Adrenal gland (tissue), 12 donors: ENCODE results near the gene BARHL1. TPM values are rescaled to one million over a fixed set of nuclear protein-coding genes. Genes with fewer than 3 reads are reported as not detected.

Experiments used
- DNase-seq, 7 donors: peaks; one replicate each; pipeline ENCODE4 v3.0.0-alpha.2; 2019 to 2020
- H3K27ac ChIP-seq, 5 donors: fragments of 200-600 bp; sonication (generic) in 4 of 5; 1 replicate in 3 of 5; 2 replicates in 2 of 5; pipeline versions ENCODE4 v1.5.1 to v1.8.0; 2016 to 2020; ENCODE audit warnings: mild to moderate bottlenecking in 1 of 5
- H3K27me3 ChIP-seq: fragments of 200-600 bp; 2 replicates; pipeline ENCODE4 v1.8.0; 2021
- H3K36me3 ChIP-seq, 2 donors: fragments of 200-600 bp; replicated peaks in 1 of 2; 1 replicate in 1 of 2; 2 replicates in 1 of 2; pipeline versions ENCODE4 v1.5.1 to v1.8.0; 2018 to 2022
- H3K4me1 ChIP-seq, 2 donors: fragments of 200-600 bp; replicated peaks in 1 of 2; 1 replicate in 1 of 2; 2 replicates in 1 of 2; pipeline versions ENCODE4 v1.5.1 to v1.8.0; 2018 to 2021
- H3K4me3 ChIP-seq, 4 donors: fragments of 200-600 bp; sonication (generic) in 3 of 4; one replicate each; pipeline ENCODE4 v1.5.1; 2016 to 2018
- H3K9me3 ChIP-seq, 3 donors: fragments of 200-600 bp; sonication (generic) in 1 of 3; replicated peaks in 1 of 3; 1 replicate in 2 of 3; 2 replicates in 1 of 3; pipeline versions ENCODE4 v1.5.1 to v1.8.0; 2016 to 2021
- CTCF ChIP-seq, 6 experiments: fragments of 450-650 bp in 4 of 6; fragments of 200-600 bp in 2 of 6; sonication (generic) in 1 of 6; IDR thresholded peaks; 1 replicate in 5 of 6; 2 replicates in 1 of 6; pipeline versions ENCODE4 v1.5.1 to v1.8.0; 2016 to 2021; ENCODE audit warnings: antibody characterized with exemption in 6 of 6, mild to moderate bottlenecking in 2 of 6, moderate library complexity in 1 of 6
- POLR2A ChIP-seq, 2 donors: fragments of 450-650 bp; IDR thresholded peaks; one replicate each; pipeline ENCODE4 v1.6.1; 2017; ENCODE audit warnings: antibody characterized with exemption in 2 of 2, mild to moderate bottlenecking in 2 of 2, moderate library complexity in 1 of 2
- WGBS, 4 donors: extraction: QIAGEN DNeasy Blood & Tissue Kit in 2 of 4; methylation state at CpG; one replicate each; pipeline versions ENCODE4 v1.1.5 to v1.1.7; 2013 to 2017; 5-methylcytosine and 5-hydroxymethylcytosine counted together
- intact Hi-C, 2 donors: fragments of 100-400 bp; cut with DNase I; formaldehyde crosslinking; loops; one replicate each; pipeline versions ENCODE4 v1.14.1 to v1.15.0; 2022 to 2023
- polyA plus RNA-seq, 3 donors: library from polyadenylated mRNA; stranded (reverse); fragments of 200-250 nt in 2 of 3; fragments of 350-450 nt in 1 of 3; fragmentation: Illumina TruSeq in 1 of 3; extraction: RNeasy Lipid Tissue Mini Kit (QIAGEN cat#74804) in 1 of 3; gene quantifications; one replicate each; pipeline ENCODE4 v1.2.3, GENCODE V29; 2013 to 2014
- total RNA-seq, 9 donors: library from RNA; depleted of rRNA in 4 of 9; stranded (reverse); fragments of >200 nt in 4 of 9; fragments of 120-200 nt in 1 of 9; fragmentation: NEBNext Ultra II Directional in 1 of 9; extraction: Animal tissue kit (Norgen Biotek cat#: 25700) in 1 of 9; gene quantifications; one replicate each; pipeline versions ENCODE4 v1.1.0 to v1.2.4, GENCODE V29; 2013 to 2023
- donor health status: healthy with polysubstance abuse.
- donor health status: Bipolar disorder and iron deficiency.
- donor health status: DM: yes; HTN: yes; CAD: no.
- donor health status: DM: no; HTN: no; CAD: no.
- donor health status: DM: no; HTN: no; CAD: no.
- donor health status: DM: yes; HTN: yes; CAD: no.

BARHL1 gene
- total and polyA plus RNA-seq, 12 donors = not detected

DNA sequence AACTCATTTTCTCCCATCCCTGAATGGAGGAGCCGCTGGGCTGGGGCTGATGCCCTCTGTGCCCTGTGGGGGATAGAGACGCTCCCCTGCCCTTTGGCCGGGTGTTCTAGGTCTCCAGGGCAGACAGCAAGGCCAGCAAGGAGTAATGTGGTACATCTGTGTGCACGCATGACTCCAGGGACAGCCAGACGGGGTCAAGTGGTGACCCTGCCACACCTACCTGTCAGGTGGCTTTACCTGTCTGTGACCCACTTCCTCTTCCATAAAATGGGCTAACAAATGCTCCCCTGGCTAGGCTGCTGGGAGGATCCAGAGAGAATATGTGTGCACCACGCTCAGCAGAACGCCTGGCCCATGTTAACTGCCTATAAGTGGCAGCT lies 35.4 kb upstream of the BARHL1 start:
- no peak overlapping the region for H3K27ac ChIP-seq
- H3K36me3 ChIP-seq = no peaks in the 10 kb centered on the region
- intact Hi-C loops = no loop called here
- no peaks in the 10 kb centered on the region for H3K9me3 ChIP-seq
- no peak for TF ChIP-seq POLR2A (IDR thresholded peaks at IDR 0.05)
- no peak for TF ChIP-seq CTCF (IDR thresholded peaks at IDR 0.05)
- H3K27me3 ChIP-seq = no peaks in the 10 kb centered on the region
- no peak for DNase-seq
- no peak overlapping the region for H3K4me3 ChIP-seq
- H3K4me1 ChIP-seq = no peaks in the 10 kb centered on the region
- 76 to 94% (median 79%) methylated on average over 2 to 7 of the region's 7 CpGs for WGBS, 4 donors

DNA sequence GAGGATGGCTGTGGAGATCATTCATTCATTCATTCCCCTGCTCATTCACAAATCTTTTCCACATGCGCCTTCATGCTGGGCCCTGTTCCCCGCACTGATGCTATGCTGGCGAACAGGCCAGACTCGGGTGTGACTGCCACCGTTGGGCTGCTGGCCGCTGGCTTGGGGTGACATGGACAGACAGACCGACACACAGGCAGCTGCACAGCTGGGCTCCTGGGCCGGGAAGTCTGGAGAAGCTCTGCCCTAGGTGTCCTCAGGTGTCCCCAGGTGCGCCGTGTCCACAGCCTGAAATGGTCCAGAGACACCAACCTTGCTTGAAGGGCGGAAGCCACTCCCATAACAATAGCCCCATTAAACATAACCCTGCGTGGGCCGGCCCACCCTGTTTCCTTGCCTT lies 35.0 kb upstream of the BARHL1 start:
- no peaks in the 10 kb centered on the region for H3K27me3 ChIP-seq
- no peaks in the 10 kb centered on the region for H3K4me1 ChIP-seq
- TF ChIP-seq POLR2A (IDR thresholded peaks at IDR 0.05) (no peak), CTCF (IDR thresholded peaks at IDR 0.05) (no peak)
- no peak overlapping the region for H3K27ac ChIP-seq
- DNase-seq = no peak
- intact Hi-C loops = no loop called here
- no peak overlapping the region for H3K4me3 ChIP-seq
- 86 to 95% (median 95%) methylated on average over 5 to 13 of the region's 13 CpGs for WGBS, 4 donors
- H3K36me3 ChIP-seq = no peaks in the 10 kb centered on the region
- H3K9me3 ChIP-seq = no peaks in the 10 kb centered on the region

GRCh38 chr9:132547976-132548730 lies 34.3 kb upstream of the BARHL1 start:
- Histone ChIP-seq H3K9me3 (no peaks in the 10 kb centered on the region), H3K36me3 (no peaks in the 10 kb centered on the region), H3K27ac (no peak overlapping the region), H3K4me3 (no peak overlapping the region), H3K4me1 (no peaks in the 10 kb centered on the region), H3K27me3 (no peaks in the 10 kb centered on the region)
- DNase-seq = no peak
- intact Hi-C loops = no loop called here
- WGBS, 4 donors = 63 to 71% (median 66%) methylated on average over 20 to 21 of the region's 21 CpGs
- no peak for TF ChIP-seq CTCF (IDR thresholded peaks at IDR 0.05)
- TF ChIP-seq POLR2A (IDR thresholded peaks at IDR 0.05) = no peak

GRCh38 chr9:132548751-132549640 lies 33.4 kb upstream of the BARHL1 start:
- intact Hi-C loops = no loop called here
- no peak overlapping the region for H3K4me3 ChIP-seq
- TF ChIP-seq CTCF (IDR thresholded peaks at IDR 0.05) (no peak), POLR2A (IDR thresholded peaks at IDR 0.05) (no peak)
- H3K27me3 ChIP-seq = no peaks in the 10 kb centered on the region
- WGBS, 4 donors = 73 to 82% (median 76%) methylated on average over 17 of the region's 17 CpGs
- H3K36me3 ChIP-seq = no peaks in the 10 kb centered on the region
- H3K9me3 ChIP-seq = no peaks in the 10 kb centered on the region
- H3K27ac ChIP-seq = no peak overlapping the region
- DNase-seq = no peak
- H3K4me1 ChIP-seq = no peaks in the 10 kb centered on the region
